ENCODE data around the gene JAG2.

- no peak for TF ChIP-seq POLR2A (IDR thresholded peaks at IDR 0.05)
- TF ChIP-seq, protein P1, sequence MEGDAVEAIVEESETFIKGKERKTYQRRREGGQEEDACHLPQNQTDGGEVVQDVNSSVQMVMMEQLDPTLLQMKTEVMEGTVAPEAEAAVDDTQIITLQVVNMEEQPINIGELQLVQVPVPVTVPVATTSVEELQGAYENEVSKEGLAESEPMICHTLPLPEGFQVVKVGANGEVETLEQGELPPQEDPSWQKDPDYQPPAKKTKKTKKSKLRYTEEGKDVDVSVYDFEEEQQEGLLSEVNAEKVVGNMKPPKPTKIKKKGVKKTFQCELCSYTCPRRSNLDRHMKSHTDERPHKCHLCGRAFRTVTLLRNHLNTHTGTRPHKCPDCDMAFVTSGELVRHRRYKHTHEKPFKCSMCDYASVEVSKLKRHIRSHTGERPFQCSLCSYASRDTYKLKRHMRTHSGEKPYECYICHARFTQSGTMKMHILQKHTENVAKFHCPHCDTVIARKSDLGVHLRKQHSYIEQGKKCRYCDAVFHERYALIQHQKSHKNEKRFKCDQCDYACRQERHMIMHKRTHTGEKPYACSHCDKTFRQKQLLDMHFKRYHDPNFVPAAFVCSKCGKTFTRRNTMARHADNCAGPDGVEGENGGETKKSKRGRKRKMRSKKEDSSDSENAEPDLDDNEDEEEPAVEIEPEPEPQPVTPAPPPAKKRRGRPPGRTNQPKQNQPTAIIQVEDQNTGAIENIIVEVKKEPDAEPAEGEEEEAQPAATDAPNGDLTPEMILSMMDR (IDR thresholded peaks at IDR 0.05) = no peak
These were observed 60.6 kb downstream of the JAG2 start for GRCh38 chr14:105107781-105108515.
